Epithelial cell of esophagus (primary cell): Measurements from ENCODE around the gene MSH3.
A peak's percentile ranks its signal among the peaks of the same experiment; 100 is the strongest.

Experiments
- DNase-seq: peaks from one replicate; pipeline ENCODE4 v3.0.0; 2010; ENCODE audit warnings: low read depth
- H3K4me3 ChIP-seq: 2 replicates; pipeline ENCODE4 v1.5.1; 2011; ENCODE audit warnings: mild to moderate bottlenecking, low read length, control low read depth
- TF ChIP-seq, protein P1 (sequence below): IDR thresholded peaks from 2 replicates; pipeline ENCODE4 v1.5.1; 2011; ENCODE audit warnings: low read depth, mild to moderate bottlenecking, low read length, control low read depth, inconsistent platforms; ENCODE audit not compliant: insufficient read depth; ENCODE audit errors: missing control alignments

The MSH3 gene

DNA sequence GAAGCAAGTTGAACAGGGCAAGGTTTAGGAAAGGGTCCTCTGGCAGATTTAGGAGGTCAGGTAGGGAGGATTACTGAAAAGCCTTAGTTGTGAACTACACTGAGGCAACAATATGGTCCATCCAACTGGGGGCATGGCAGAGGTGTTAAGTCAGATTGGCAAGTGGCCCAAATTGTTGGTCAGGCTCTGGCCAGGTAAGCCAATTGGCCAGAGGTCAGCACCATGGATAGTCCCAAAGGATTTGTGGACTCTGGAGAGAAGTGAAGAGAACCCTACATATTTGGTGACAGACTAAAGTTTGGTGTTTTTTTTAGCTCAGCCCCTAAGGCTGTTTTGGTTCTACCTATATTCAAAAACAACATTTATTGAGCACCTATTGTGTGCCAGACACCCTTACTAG lies 266.6 kb downstream of the MSH3 start:
- no peak overlapping the region for H3K4me3 ChIP-seq
- DNase-seq = peak; percentile 6
- TF ChIP-seq, protein P1, sequence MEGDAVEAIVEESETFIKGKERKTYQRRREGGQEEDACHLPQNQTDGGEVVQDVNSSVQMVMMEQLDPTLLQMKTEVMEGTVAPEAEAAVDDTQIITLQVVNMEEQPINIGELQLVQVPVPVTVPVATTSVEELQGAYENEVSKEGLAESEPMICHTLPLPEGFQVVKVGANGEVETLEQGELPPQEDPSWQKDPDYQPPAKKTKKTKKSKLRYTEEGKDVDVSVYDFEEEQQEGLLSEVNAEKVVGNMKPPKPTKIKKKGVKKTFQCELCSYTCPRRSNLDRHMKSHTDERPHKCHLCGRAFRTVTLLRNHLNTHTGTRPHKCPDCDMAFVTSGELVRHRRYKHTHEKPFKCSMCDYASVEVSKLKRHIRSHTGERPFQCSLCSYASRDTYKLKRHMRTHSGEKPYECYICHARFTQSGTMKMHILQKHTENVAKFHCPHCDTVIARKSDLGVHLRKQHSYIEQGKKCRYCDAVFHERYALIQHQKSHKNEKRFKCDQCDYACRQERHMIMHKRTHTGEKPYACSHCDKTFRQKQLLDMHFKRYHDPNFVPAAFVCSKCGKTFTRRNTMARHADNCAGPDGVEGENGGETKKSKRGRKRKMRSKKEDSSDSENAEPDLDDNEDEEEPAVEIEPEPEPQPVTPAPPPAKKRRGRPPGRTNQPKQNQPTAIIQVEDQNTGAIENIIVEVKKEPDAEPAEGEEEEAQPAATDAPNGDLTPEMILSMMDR = no peak

DNA sequence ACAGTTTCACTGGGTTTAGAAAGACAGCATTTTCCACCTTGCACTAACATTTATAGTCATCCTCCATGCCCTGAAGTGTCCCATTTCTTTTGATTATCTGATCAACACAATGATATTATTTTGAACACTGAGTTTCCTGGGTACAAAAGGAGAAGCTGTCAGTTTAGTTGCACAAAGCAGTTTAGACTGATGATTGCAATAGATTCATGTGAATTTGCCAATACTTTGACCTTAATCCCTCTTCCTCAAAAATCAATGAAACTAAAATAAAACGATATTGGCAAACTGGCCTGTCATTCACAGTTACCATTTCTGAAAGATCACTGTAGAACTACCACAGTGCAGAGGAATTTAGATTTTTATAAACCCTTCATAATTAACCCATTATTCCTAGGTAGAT lies 271.5 kb downstream of the MSH3 start:
- TF ChIP-seq, protein P1 = no peak
- H3K4me3 ChIP-seq = no peak overlapping the region
- DNase-seq = no peak
